Keratinocyte (primary cell): ENCODE measurements around the gene FOXR1. TPM values are rescaled to one million over a fixed set of nuclear protein-coding genes. Genes with fewer than 3 reads are reported as not detected.

Experiments used
- DNase-seq: peaks from one replicate; pipeline ENCODE4 v3.0.0-alpha.2; 2011; ENCODE audit warnings: low read depth, missing footprints, low spot score
- FAIRE-seq: peaks from 2 replicates; lab custom pipeline; 2011; peaks lifted over from hg19 to GRCh38; lab: Jason Lieb, UNC
- H2AFZ ChIP-seq: 2 replicates; pipeline ENCODE4 v1.6.0; 2012; ENCODE audit warnings: low read length, control low read depth, inconsistent platforms; ENCODE audit not compliant: control insufficient read depth
- H3K27ac ChIP-seq: 2 replicates; pipeline ENCODE4 v1.5.1; 2011; ENCODE audit warnings: low read length; ENCODE audit not compliant: control insufficient read depth, insufficient read depth
- H3K27me3 ChIP-seq: 3 replicates; pipeline ENCODE4 v1.6.0; 2011; ENCODE audit warnings: low read length; ENCODE audit not compliant: control insufficient read depth, insufficient read depth; ENCODE audit errors: extremely low read depth
- H3K36me3 ChIP-seq, 2 experiments: 2 replicates in 1 of 2; 3 replicates in 1 of 2; pipeline ENCODE4 v1.5.1; 2011; ENCODE audit warnings: low read length in 2 of 2, mild to moderate bottlenecking in 1 of 2; ENCODE audit not compliant: control insufficient read depth in 2 of 2, insufficient read depth in 2 of 2; ENCODE audit errors: extremely low read depth in 1 of 2
- H3K4me1 ChIP-seq: 3 replicates; pipeline ENCODE4 v1.5.1; 2011; ENCODE audit warnings: low read length; ENCODE audit not compliant: control insufficient read depth, insufficient read depth; ENCODE audit errors: extremely low read depth
- H3K4me2 ChIP-seq: 3 replicates; pipeline ENCODE4 v1.6.0; 2011; ENCODE audit warnings: low read depth, low read length; ENCODE audit not compliant: control insufficient read depth, insufficient read depth; ENCODE audit errors: extremely low read depth
- H3K4me3 ChIP-seq, 3 experiments: fragments of 200-600 bp in 1 of 3; sonication (generic) in 1 of 3; 2 replicates in 2 of 3; 3 replicates in 1 of 3; pipeline ENCODE4 v1.5.1; 2011 to 2016; ENCODE audit warnings: low read length in 3 of 3, mild to moderate bottlenecking in 3 of 3, control low read depth in 2 of 3, inconsistent platforms in 1 of 3, low read depth in 1 of 3, mixed read lengths in 1 of 3, mixed run types in 1 of 3, moderate library complexity in 1 of 3; ENCODE audit not compliant: control insufficient read depth in 2 of 3, insufficient read depth in 2 of 3; ENCODE audit errors: extremely low read depth in 1 of 3
- H3K79me2 ChIP-seq: 2 replicates; pipeline ENCODE4 v1.6.0; 2012; ENCODE audit warnings: low read length; ENCODE audit not compliant: control insufficient read depth, insufficient read depth
- H3K9ac ChIP-seq: 3 replicates; pipeline ENCODE4 v1.6.0; 2011; ENCODE audit warnings: low read length; ENCODE audit not compliant: control insufficient read depth, insufficient read depth; ENCODE audit errors: extremely low read depth
- H3K9me1 ChIP-seq: 3 replicates; pipeline ENCODE4 v1.6.0; 2011; ENCODE audit warnings: low read length; ENCODE audit not compliant: control insufficient read depth, insufficient read depth; ENCODE audit errors: extremely low read depth
- H3K9me3 ChIP-seq: 2 replicates; pipeline ENCODE4 v1.5.1; 2012; ENCODE audit warnings: low read depth, low read length; ENCODE audit not compliant: control insufficient read depth
- H4K20me1 ChIP-seq: 3 replicates; pipeline ENCODE4 v1.6.0; 2011; ENCODE audit warnings: low read length; ENCODE audit not compliant: control insufficient read depth, insufficient read depth; ENCODE audit errors: extremely low read depth
- EZH2 ChIP-seq: IDR thresholded peaks from one replicate; pipeline ENCODE4 v1.6.1; 2012; ENCODE audit warnings: inconsistent platforms, mild to moderate bottlenecking, low read length, moderate library complexity
- dilution Hi-C: fragments of 300-500 bp; cut with MboI; formaldehyde crosslinking; loops from one replicate; pipeline ENCODE4 v1.7.0; 2020; ENCODE audit warnings: low sequenced_read_pairs; ENCODE audit not compliant: extremely low pct_ligation_motif_present
- polyA plus RNA-seq, 5 experiments: library from polyadenylated mRNA; depleted of rRNA in 3 of 5; stranded (reverse) in 3 of 5; stranded (forward) in 1 of 5; unstranded in 1 of 5; fragments of >200 nt; gene quantifications; 1 replicate in 1 of 5; 2 replicates in 3 of 5; 3 replicates in 1 of 5; pipeline versions ENCODE4 v1.2.1 to v1.2.3, GENCODE V29; 2011 to 2012; ENCODE audit warnings: missing spikeins in 2 of 5, low read depth in 1 of 5, low replicate concordance in 1 of 5
- TF ChIP-seq, protein P1 (sequence below), 3 experiments: IDR thresholded peaks in 1 of 3; conservative IDR thresholded peaks in 1 of 3; optimal IDR thresholded peaks in 1 of 3; 2 replicates in 2 of 3; 3 replicates in 1 of 3; pipeline versions ENCODE3 to v1.5.1; 2011; ENCODE audit warnings: low read length in 3 of 3, mild to moderate bottlenecking in 3 of 3, moderate library complexity in 2 of 3, control low read depth in 1 of 3, inconsistent platforms in 1 of 3; ENCODE audit not compliant: insufficient read depth in 2 of 3; ENCODE audit errors: extremely low read depth in 1 of 3

The FOXR1 gene
- polyA plus RNA-seq, 1 donor (not counting 4 experiments of a cell fraction or from before 2014, with no cell fraction given): not detected

DNA sequence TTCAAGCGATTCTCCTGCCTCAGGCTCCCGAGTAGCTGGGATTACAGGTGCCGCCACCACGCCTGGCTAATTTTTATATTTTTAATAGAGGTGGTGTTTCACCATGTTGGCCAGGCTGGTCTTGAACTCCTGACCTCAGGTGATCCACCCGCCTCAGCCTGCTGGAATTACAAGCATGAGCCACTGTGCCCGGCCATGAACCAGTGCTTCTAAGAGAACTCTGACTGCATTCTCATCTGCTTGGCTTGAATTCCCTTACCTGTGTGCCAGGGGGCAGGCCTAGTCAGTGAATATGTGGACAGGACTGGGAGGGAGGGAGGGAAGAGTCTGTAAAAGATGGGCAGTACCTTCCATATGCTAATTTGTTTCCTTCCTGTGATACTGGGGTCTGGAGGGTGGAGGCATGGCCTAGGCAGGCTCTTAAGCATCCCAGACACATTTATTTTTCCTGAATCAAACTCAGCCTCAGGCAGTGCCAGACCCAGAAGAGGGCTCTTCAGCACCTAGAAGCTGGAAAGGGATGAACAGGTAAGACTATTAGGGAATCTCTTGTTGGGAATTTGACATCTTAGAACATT, 40.0 kb downstream of the FOXR1 start:
- no peaks in the 10 kb centered on the region for H3K9me3 ChIP-seq
- peaks cover 31 to 45% of the 10 kb centered on the region in 2 experiments for H3K36me3 ChIP-seq
- no peaks in the 10 kb centered on the region for H3K27me3 ChIP-seq
- no peak for FAIRE-seq
- no peak overlapping the region for H3K4me2 ChIP-seq
- dilution Hi-C loops: no loop called here
- H3K9ac ChIP-seq: no peak overlapping the region
- no peak for TF ChIP-seq EZH2
- TF ChIP-seq, protein P1, sequence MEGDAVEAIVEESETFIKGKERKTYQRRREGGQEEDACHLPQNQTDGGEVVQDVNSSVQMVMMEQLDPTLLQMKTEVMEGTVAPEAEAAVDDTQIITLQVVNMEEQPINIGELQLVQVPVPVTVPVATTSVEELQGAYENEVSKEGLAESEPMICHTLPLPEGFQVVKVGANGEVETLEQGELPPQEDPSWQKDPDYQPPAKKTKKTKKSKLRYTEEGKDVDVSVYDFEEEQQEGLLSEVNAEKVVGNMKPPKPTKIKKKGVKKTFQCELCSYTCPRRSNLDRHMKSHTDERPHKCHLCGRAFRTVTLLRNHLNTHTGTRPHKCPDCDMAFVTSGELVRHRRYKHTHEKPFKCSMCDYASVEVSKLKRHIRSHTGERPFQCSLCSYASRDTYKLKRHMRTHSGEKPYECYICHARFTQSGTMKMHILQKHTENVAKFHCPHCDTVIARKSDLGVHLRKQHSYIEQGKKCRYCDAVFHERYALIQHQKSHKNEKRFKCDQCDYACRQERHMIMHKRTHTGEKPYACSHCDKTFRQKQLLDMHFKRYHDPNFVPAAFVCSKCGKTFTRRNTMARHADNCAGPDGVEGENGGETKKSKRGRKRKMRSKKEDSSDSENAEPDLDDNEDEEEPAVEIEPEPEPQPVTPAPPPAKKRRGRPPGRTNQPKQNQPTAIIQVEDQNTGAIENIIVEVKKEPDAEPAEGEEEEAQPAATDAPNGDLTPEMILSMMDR (optimal IDR thresholded peaks at IDR 0.05 in 1 of 3, IDR thresholded peaks at IDR 0.05 in 1 of 3, conservative IDR thresholded peaks at IDR 0.05 in 1 of 3; ENCODE audit: extremely low read depth in 1 of 3, insufficient read depth in 2 of 3, low read length in 3 of 3): no peak
- peaks cover 2% of the 10 kb centered on the region for H4K20me1 ChIP-seq
- H3K79me2 ChIP-seq: peaks cover 14% of the 10 kb centered on the region
- H3K4me3 ChIP-seq: no peak overlapping the region
- DNase-seq: no peak
- H3K4me1 ChIP-seq: peaks cover 6% of the 10 kb centered on the region
- no peak overlapping the region for H3K27ac ChIP-seq
- H3K9me1 ChIP-seq: no peaks in the 10 kb centered on the region
- no peak overlapping the region for H2AFZ ChIP-seq

DNA sequence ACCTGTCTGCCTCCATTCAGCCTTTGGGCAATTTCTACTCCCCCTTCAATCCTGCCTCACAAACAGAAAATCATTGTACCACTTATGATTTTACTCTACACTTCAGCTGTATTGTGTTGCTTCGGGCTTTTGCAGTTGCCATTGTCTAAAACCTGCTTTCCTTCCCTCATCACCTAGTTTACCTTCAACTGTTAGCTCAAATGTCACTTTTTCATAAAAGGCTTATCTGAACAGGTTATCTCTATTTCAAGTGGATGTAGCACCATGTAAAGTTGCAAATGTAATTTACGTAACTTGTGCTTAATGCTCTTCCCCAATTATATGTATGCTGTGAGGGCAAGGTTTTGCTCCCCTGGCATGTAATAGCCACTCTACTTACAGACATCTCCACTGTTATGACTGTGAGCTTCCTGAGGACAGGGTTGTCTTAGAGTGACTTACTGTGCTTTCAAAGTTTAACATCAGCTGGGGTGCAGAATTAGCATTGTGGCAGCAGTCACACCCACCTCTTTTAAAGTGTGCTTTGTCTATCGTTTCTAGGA, 41.1 kb downstream of the FOXR1 start:
- H3K9ac ChIP-seq: no peak overlapping the region
- no peak overlapping the region for H3K4me3 ChIP-seq
- H3K9me3 ChIP-seq: no peaks in the 10 kb centered on the region
- peaks cover 25% of the 10 kb centered on the region for H3K79me2 ChIP-seq
- H3K27ac ChIP-seq: no peak overlapping the region
- H3K4me1 ChIP-seq: peaks cover 12% of the 10 kb centered on the region
- H3K9me1 ChIP-seq: no peaks in the 10 kb centered on the region
- TF ChIP-seq, protein P1 (optimal IDR thresholded peaks at IDR 0.05 in 1 of 3, IDR thresholded peaks at IDR 0.05 in 1 of 3, conservative IDR thresholded peaks at IDR 0.05 in 1 of 3; ENCODE audit: extremely low read depth in 1 of 3, insufficient read depth in 2 of 3, low read length in 3 of 3): no peak
- TF ChIP-seq EZH2: no peak
- FAIRE-seq (no peak), DNase-seq (no peak)
- H2AFZ ChIP-seq: no peak overlapping the region
- H3K27me3 ChIP-seq: no peaks in the 10 kb centered on the region
- peaks cover 2% of the 10 kb centered on the region for H4K20me1 ChIP-seq
- dilution Hi-C loops: no loop called here
- no peak overlapping the region for H3K4me2 ChIP-seq
- peaks cover 26 to 47% of the 10 kb centered on the region in 2 experiments for H3K36me3 ChIP-seq
